ENCODE measurements around the gene BCL2L1.

GRCh38 chr20:31671324-31671723 is 51.3 kb downstream of the BCL2L1 start:
- TF ChIP-seq CTCF (IDR thresholded peaks at IDR 0.05) (no peak), POLR2AphosphoS5 (IDR thresholded peaks at IDR 0.05; ENCODE audit: insufficient read depth in 1 of 2, low read depth in 1 of 2) (no peak)

Measured in vagina (tissue), 2 donors.